Progenitor cell of endocrine pancreas (in vitro differentiated cells): ENCODE data around the gene XRCC2. TPM values are rescaled to one million over a fixed set of nuclear protein-coding genes. Genes with fewer than 3 reads are reported as not detected.
A peak's percentile ranks its signal among the peaks of the same experiment; 100 is the strongest.
"Not testable (repeated sequence)": the region's sequence is repeated elsewhere in the genome, so short reads cannot be mapped to it uniquely, and the experiment has no call there.

ENCODE experiments used
- DNase-seq: peaks from one replicate; pipeline ENCODE4 v3.0.0; 2021; ENCODE audit warnings: low spot score; ENCODE audit not compliant: unreplicated experiment
- H3K27ac Mint-ChIP-seq: 2 replicates; pipeline ENCODE4 v1.8.0; 2021; ENCODE audit warnings: mild to moderate bottlenecking, moderate library complexity, mixed read lengths
- H3K27me3 Mint-ChIP-seq: 2 replicates; pipeline ENCODE4 v1.8.0; 2021; ENCODE audit warnings: mixed read lengths
- H3K36me3 Mint-ChIP-seq: 2 replicates; pipeline ENCODE4 v1.8.0; 2022; ENCODE audit warnings: mixed read lengths; ENCODE audit not compliant: insufficient read depth
- H3K4me1 Mint-ChIP-seq: 2 replicates; pipeline ENCODE4 v1.8.0; 2021; ENCODE audit warnings: low read depth, mixed read lengths
- H3K4me3 Mint-ChIP-seq: 2 replicates; pipeline ENCODE4 v1.8.0; 2021; ENCODE audit warnings: low read depth, mild to moderate bottlenecking, moderate library complexity, mixed read lengths
- H3K9me3 Mint-ChIP-seq: 2 replicates; pipeline ENCODE4 v1.8.0; 2021; ENCODE audit warnings: low read depth, mixed read lengths
- total RNA-seq: library from RNA; stranded (reverse); gene quantifications from 2 replicates; pipeline ENCODE4 v1.2.1, GENCODE V29; 2021
- TF ChIP-seq, protein P1 (sequence below): fragments of 200-600 bp; sonication (generic); IDR thresholded peaks from one replicate; pipeline ENCODE4 v1.5.0; 2021; ENCODE audit warnings: antibody characterized with exemption, mild to moderate bottlenecking; ENCODE audit not compliant: unreplicated experiment

The XRCC2 gene
- total RNA-seq, 1 donor from 2014 or later, result 12.2 TPM

- H3K4me1 Mint-ChIP-seq, result peaks cover 3% of the 10 kb centered on the region
- TF ChIP-seq, protein P1, sequence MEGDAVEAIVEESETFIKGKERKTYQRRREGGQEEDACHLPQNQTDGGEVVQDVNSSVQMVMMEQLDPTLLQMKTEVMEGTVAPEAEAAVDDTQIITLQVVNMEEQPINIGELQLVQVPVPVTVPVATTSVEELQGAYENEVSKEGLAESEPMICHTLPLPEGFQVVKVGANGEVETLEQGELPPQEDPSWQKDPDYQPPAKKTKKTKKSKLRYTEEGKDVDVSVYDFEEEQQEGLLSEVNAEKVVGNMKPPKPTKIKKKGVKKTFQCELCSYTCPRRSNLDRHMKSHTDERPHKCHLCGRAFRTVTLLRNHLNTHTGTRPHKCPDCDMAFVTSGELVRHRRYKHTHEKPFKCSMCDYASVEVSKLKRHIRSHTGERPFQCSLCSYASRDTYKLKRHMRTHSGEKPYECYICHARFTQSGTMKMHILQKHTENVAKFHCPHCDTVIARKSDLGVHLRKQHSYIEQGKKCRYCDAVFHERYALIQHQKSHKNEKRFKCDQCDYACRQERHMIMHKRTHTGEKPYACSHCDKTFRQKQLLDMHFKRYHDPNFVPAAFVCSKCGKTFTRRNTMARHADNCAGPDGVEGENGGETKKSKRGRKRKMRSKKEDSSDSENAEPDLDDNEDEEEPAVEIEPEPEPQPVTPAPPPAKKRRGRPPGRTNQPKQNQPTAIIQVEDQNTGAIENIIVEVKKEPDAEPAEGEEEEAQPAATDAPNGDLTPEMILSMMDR, result no peak
- H3K27me3 Mint-ChIP-seq, result no peaks in the 10 kb centered on the region
- no peak for DNase-seq
- no peak overlapping the region for H3K27ac Mint-ChIP-seq
- H3K36me3 Mint-ChIP-seq, result peaks cover 1% of the 10 kb centered on the region
- H3K4me3 Mint-ChIP-seq, result no peak overlapping the region
- H3K9me3 Mint-ChIP-seq, result peaks cover 3% of the 10 kb centered on the region
Observed at GRCh38 chr7:152709287-152710152, 33.6 kb upstream of the XRCC2 start.

DNA sequence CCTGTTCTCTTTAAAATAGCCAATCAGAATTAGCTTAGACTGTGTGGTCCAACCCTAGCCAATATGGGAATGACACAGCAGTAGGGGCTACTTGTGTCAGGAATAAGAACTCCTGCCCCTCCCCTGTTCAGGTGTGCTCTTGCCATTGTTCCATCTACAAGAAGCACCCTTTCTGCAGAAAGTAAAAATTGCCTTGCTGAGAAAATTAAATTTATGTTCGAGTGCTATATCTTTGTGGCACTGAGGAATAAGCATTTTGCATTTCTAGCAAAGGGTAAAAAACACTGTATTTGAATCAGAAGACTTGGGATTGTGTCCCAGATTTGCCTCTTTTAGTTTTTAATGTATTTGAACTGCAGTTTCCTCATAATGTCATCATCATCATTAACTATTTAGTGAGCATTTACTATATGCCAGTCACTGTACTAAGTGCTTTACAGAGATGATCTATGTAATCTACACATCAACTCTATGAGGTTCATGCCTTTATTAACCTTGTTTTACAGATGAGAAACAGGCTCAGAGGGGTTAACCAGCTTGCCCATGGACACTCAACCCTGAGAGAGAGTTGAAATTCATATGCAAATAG lies 28.9 kb upstream of the XRCC2 start:
- TF ChIP-seq, protein P1, result no peak
- no peak for DNase-seq
- no peak overlapping the region for H3K27ac Mint-ChIP-seq
- no peak overlapping the region for H3K4me3 Mint-ChIP-seq
- peaks cover 1% of the 10 kb centered on the region for H3K36me3 Mint-ChIP-seq
- H3K27me3 Mint-ChIP-seq, result no peaks in the 10 kb centered on the region
- H3K9me3 Mint-ChIP-seq, result peaks cover 9% of the 10 kb centered on the region
- H3K4me1 Mint-ChIP-seq, result no peaks in the 10 kb centered on the region

GRCh38 chr7:152699079-152699478 lies 23.1 kb upstream of the XRCC2 start:
- no peak for DNase-seq
- no peaks in the 10 kb centered on the region for H3K4me1 Mint-ChIP-seq
- no peaks in the 10 kb centered on the region for H3K27me3 Mint-ChIP-seq
- H3K9me3 Mint-ChIP-seq, result peaks cover 3% of the 10 kb centered on the region
- H3K27ac Mint-ChIP-seq, result peak overlapping the region; percentile 87
- no peak overlapping the region for H3K4me3 Mint-ChIP-seq
- no peaks in the 10 kb centered on the region for H3K36me3 Mint-ChIP-seq
- TF ChIP-seq, protein P1, result no peak

DNA sequence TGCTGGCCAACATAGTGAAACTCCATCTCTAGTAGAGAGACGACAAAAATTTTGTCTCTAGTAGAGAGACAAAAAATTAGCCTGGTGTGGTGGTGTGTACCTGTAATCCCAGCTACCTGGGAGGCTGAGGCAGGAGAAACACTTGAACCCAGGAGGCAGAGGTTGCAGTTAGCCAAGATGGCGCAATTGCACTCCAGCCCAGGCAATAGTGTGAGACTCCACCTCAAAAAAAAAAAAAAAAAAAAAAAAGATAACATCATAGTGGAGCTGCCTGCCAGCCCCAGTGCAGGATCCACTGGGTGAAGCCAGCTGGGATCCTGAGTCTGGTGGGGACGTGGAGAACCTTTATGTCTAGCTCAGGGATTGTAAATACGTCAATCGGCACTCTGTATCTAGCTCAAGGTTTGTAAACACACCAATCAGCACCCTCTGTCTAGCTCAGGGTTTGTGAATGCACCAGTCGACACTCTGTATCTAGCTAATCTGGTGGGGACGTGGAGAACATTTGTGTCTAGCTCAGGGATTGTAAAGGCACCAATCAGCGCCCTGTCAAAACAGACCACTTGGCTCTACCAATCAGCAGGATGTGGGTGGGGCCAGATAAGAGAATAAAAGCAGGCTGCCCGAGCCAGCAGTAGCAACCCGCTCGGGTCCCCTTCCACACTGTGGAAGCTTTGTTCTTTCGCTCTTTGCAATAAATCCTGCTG lies 21.5 kb upstream of the XRCC2 start:
- not testable (repeated sequence) for DNase-seq, H3K36me3 Mint-ChIP-seq, H3K27ac Mint-ChIP-seq, H3K9me3 Mint-ChIP-seq, H3K4me3 Mint-ChIP-seq, H3K27me3 Mint-ChIP-seq, H3K4me1 Mint-ChIP-seq

GRCh38 chr7:152692196-152692595 lies 16.3 kb upstream of the XRCC2 start:
- H3K27ac Mint-ChIP-seq, H3K27me3 Mint-ChIP-seq, H3K9me3 Mint-ChIP-seq, H3K4me3 Mint-ChIP-seq, H3K4me1 Mint-ChIP-seq, DNase-seq, H3K36me3 Mint-ChIP-seq: not testable (repeated sequence)

GRCh38 chr7:152683297-152683696 lies 7.4 kb upstream of the XRCC2 start:
- Mint-ChIP-seq H3K4me3 (no peak overlapping the region), H3K36me3 (no peaks in the 10 kb centered on the region), H3K27ac (no peak overlapping the region), H3K27me3 (no peaks in the 10 kb centered on the region), H3K9me3 (no peaks in the 10 kb centered on the region), H3K4me1 (no peaks in the 10 kb centered on the region)
- TF ChIP-seq, protein P1, result no peak
- DNase-seq, result no peak
